HG03520 (cell line): ENCODE measurements around the gene PRKN.
"Not testable (repeated sequence)": the region's sequence is repeated elsewhere in the genome, so short reads cannot be mapped to it uniquely, and the experiment has no call there.

Experiments
- ATAC-seq: cut with Tn5 transposase; IDR thresholded peaks from one replicate; pipeline ENCODE4 v1.9.1; 2021; ENCODE audit warnings: mild to moderate bottlenecking, moderate library complexity; ENCODE audit not compliant: unreplicated experiment

Gene PRKN

GRCh38 chr6:162541019-162541601 lies 186.5 kb downstream of the PRKN start:
- no peak for ATAC-seq

- no peak for ATAC-seq
These were observed 188.2 kb downstream of the PRKN start for GRCh38 chr6:162539321-162539720.

- ATAC-seq: no peak
These were observed 188.9 kb downstream of the PRKN start for GRCh38 chr6:162538643-162539064.

- no peak for ATAC-seq
These were observed 194.6 kb downstream of the PRKN start for GRCh38 chr6:162533009-162533400.

GRCh38 chr6:162532283-162533008 lies 195.1 kb downstream of the PRKN start:
- no peak for ATAC-seq

- ATAC-seq: not testable (repeated sequence)
These were observed 196.2 kb downstream of the PRKN start for GRCh38 chr6:162531391-162531790.

GRCh38 chr6:162528538-162528937 lies 199.0 kb downstream of the PRKN start:
- no peak for ATAC-seq

- no peak for ATAC-seq
These were observed 200.6 kb downstream of the PRKN start for GRCh38 chr6:162526960-162527359.

- no peak for ATAC-seq
These were observed 202.4 kb downstream of the PRKN start for GRCh38 chr6:162525181-162525580.

GRCh38 chr6:162512744-162513143 lies 214.8 kb downstream of the PRKN start:
- ATAC-seq: no peak

GRCh38 chr6:162497389-162497788 lies 230.2 kb downstream of the PRKN start:
- ATAC-seq: no peak

- ATAC-seq: no peak
These were observed 233.6 kb downstream of the PRKN start for GRCh38 chr6:162493917-162494316.

GRCh38 chr6:162491637-162492036 lies 235.9 kb downstream of the PRKN start:
- ATAC-seq: no peak

GRCh38 chr6:162489101-162489976 lies 238.2 kb downstream of the PRKN start:
- no peak for ATAC-seq

GRCh38 chr6:162488444-162488843 lies 239.1 kb downstream of the PRKN start:
- no peak for ATAC-seq

- ATAC-seq: no peak
These were observed 242.1 kb downstream of the PRKN start for GRCh38 chr6:162485464-162485863.

- no peak for ATAC-seq
These were observed 245.6 kb downstream of the PRKN start for GRCh38 chr6:162481938-162482337.

GRCh38 chr6:162481320-162481719 lies 246.2 kb downstream of the PRKN start:
- no peak for ATAC-seq

- ATAC-seq: no peak
These were observed 249.3 kb downstream of the PRKN start for GRCh38 chr6:162478192-162478671.

- no peak for ATAC-seq
These were observed 252.8 kb downstream of the PRKN start for GRCh38 chr6:162474722-162475121.

GRCh38 chr6:162471842-162472241 lies 255.7 kb downstream of the PRKN start:
- ATAC-seq: no peak

GRCh38 chr6:162468326-162468725 lies 259.2 kb downstream of the PRKN start:
- ATAC-seq: no peak
